Measurements from ENCODE around the gene CEMIP.

The CEMIP gene

GRCh38 chr15:80931721-80932512 is 152.7 kb downstream of the CEMIP start:
- DNase-seq (ENCODE audit: low read depth), result no peak

GRCh38 chr15:80932513-80932815 is 153.3 kb downstream of the CEMIP start:
- DNase-seq (ENCODE audit: low read depth), result no peak

- no peak for DNase-seq (ENCODE audit: low read depth)
Observed at GRCh38 chr15:80932989-80933388, 153.8 kb downstream of the CEMIP start.

- DNase-seq (ENCODE audit: low read depth), result no peak
Observed at GRCh38 chr15:80934761-80935221, 155.6 kb downstream of the CEMIP start.

GRCh38 chr15:80936288-80937078 is 157.3 kb downstream of the CEMIP start:
- DNase-seq (ENCODE audit: low read depth), result no peak

GRCh38 chr15:80937718-80938117 is 158.5 kb downstream of the CEMIP start:
- no peak for DNase-seq (ENCODE audit: low read depth)

GRCh38 chr15:80939216-80939615 is 160.0 kb downstream of the CEMIP start:
- DNase-seq (ENCODE audit: low read depth), result no peak

- no peak for DNase-seq (ENCODE audit: low read depth)
Observed at GRCh38 chr15:80940331-80940730, 161.2 kb downstream of the CEMIP start.

GRCh38 chr15:80940851-80941250 is 161.7 kb downstream of the CEMIP start:
- no peak for DNase-seq (ENCODE audit: low read depth)

GRCh38 chr15:80942266-80942665 is 163.1 kb downstream of the CEMIP start:
- DNase-seq (ENCODE audit: low read depth), result no peak

GRCh38 chr15:80942746-80943565 is 163.8 kb downstream of the CEMIP start:
- DNase-seq (ENCODE audit: low read depth), result no peak

GRCh38 chr15:80944818-80945217 is 165.6 kb downstream of the CEMIP start:
- DNase-seq (ENCODE audit: low read depth), result no peak

GRCh38 chr15:80945605-80946004 is 166.4 kb downstream of the CEMIP start:
- no peak for DNase-seq (ENCODE audit: low read depth)

- no peak for DNase-seq (ENCODE audit: low read depth)
Observed at GRCh38 chr15:80946576-80946975, 167.4 kb downstream of the CEMIP start.

- no peak for DNase-seq (ENCODE audit: low read depth)
Observed at GRCh38 chr15:80948651-80949292, 169.6 kb downstream of the CEMIP start.

GRCh38 chr15:80949756-80950155 is 170.6 kb downstream of the CEMIP start:
- no peak for DNase-seq (ENCODE audit: low read depth)

GRCh38 chr15:80950291-80951078 is 171.3 kb downstream of the CEMIP start:
- no peak for DNase-seq (ENCODE audit: low read depth)

- DNase-seq (ENCODE audit: low read depth), result no peak
Observed at GRCh38 chr15:80951941-80952340, 172.8 kb downstream of the CEMIP start.

GRCh38 chr15:80953001-80953952 is 174.1 kb downstream of the CEMIP start:
- no peak for DNase-seq (ENCODE audit: low read depth)
